ENCODE measurements around the gene ARMC7.

ARMC7 gene

GRCh38 chr17:75087558-75088453 is 22.0 kb upstream of the ARMC7 start, which contains the start of gene SLC16A5:
Gene SLC16A5, plus strand, starts transcription at chr17:75087954. Its CDS starts 5,683 bp downstream, at chr17:75093637.
- DNase-seq (ENCODE audit: low read depth) = no peak
- H3K4me3 ChIP-seq (ENCODE audit: low read length) = peak within 1 kb of the TSS; percentile 50
- TF ChIP-seq CTCF (conservative IDR thresholded peaks at IDR 0.05; ENCODE audit: low read depth, low read length) = no peak

DNA sequence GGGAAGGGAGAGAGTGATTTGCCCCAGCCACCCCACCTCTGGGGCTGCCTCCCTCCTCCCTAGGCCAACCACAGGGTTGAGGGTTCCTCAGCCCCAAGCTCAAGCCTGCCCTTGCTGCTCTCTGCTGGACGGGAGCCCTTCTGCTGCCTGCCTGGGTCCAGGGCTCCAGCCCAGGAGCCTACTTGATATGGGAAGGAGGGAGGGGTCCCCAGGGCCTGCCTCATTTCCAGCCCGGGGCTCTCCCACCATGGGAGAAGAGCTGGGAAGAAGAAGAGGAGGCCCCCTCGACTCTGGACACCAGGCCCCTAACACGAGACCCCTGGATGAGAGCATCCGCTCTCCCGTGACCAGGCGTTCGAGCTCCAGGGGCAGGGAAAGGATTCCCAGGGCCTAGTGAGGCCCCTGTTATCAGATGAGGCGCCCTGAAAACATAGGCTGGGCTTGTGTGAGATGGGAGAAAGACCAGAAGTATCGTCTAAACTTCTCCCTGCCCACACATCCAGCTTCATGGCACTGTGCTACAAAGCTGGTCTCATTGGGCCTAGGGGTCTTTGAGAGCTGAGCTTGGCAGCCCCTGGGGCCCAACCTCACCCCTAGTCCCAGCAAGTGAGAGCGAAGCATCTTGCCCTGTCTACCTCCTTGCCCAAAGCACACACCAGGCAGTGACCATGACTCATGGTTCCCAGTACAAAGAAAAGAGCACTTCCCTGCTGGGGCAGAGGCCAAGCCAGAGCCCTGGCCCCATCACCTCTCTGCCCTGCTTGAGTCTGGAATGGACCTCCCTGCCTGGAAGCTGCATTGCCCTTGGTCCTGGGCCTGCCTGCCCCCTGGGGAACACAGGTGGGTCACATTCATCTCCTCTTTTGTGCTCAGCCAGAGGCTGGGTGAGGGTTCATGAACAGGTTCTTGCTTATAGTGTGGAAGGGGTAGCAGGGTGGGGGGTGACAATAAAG is 21.0 kb upstream of the ARMC7 start:
- DNase-seq (ENCODE audit: low read depth) = no peak
- H3K4me3 ChIP-seq (ENCODE audit: low read length) = peak overlapping the region; percentile 50
- no peak for TF ChIP-seq CTCF (conservative IDR thresholded peaks at IDR 0.05; ENCODE audit: low read depth, low read length)

GRCh38 chr17:75090871-75091854 is 18.6 kb upstream of the ARMC7 start:
- no peak for TF ChIP-seq CTCF (conservative IDR thresholded peaks at IDR 0.05; ENCODE audit: low read depth, low read length)
- H3K4me3 ChIP-seq (ENCODE audit: low read length) = no peak overlapping the region
- DNase-seq (ENCODE audit: low read depth) = no peak

DNA sequence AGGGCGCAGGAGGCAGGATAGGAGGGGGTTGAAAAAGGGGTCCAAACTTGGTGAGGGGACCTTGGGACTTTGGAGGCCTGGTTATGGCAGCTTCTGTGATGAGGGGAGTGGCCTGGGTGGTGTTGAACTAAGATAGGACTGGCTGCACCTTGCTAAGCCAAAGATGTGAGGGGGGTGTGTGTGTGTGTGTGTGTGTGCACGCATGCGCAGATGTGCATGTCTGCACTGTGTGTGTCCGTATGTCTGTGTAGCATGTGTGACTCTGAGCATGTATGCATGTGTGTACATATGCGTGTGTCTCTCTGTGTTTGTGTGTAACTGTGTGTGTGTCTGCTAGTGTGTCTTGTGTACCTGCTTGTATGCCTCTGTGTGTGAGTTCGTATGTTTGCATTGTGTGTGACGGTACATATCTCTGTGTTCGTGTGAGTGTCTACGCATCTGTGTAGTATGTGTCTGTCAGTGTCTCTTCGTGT is 17.9 kb upstream of the ARMC7 start:
- no peak overlapping the region for H3K4me3 ChIP-seq (ENCODE audit: low read length)
- TF ChIP-seq CTCF (conservative IDR thresholded peaks at IDR 0.05; ENCODE audit: low read depth, low read length) = no peak
- no peak for DNase-seq (ENCODE audit: low read depth)

GRCh38 chr17:75093548-75094158 is 16.1 kb upstream of the ARMC7 start:
- no peak overlapping the region for H3K4me3 ChIP-seq (ENCODE audit: low read length)
- no peak for DNase-seq (ENCODE audit: low read depth)
- no peak for TF ChIP-seq CTCF (conservative IDR thresholded peaks at IDR 0.05; ENCODE audit: low read depth, low read length)

Measured in retinal pigment epithelial cell (primary cell).